HepG2 (cell line): ENCODE data around the gene AFF2.

Experiments used
- ARID2 ChIP-seq: sonication (generic); formaldehyde crosslinking; IDR thresholded peaks from 2 replicates; pipeline ENCODE4 v1.8.1; 2022; ENCODE audit warnings: mild to moderate bottlenecking, missing genetic modification reagents, borderline replicate concordance
- CTCF ChIP-seq: sonication (generic); formaldehyde crosslinking; IDR thresholded peaks from 2 replicates; pipeline ENCODE4 v1.5.0; 2020; ENCODE audit warnings: mild to moderate bottlenecking, missing genetic modification reagents, moderate library complexity
- JUN ChIP-seq: sonication (generic); formaldehyde crosslinking; IDR thresholded peaks from 2 replicates; pipeline ENCODE4 v1.4.0; 2020; ENCODE audit warnings: mild to moderate bottlenecking, missing genetic modification reagents
- NCOR1 ChIP-seq: fragments of 200-600 bp; sonication (generic); IDR thresholded peaks from 2 replicates; pipeline ENCODE4 v1.7.0; 2017; ENCODE audit warnings: antibody characterized with exemption, low read length, borderline replicate concordance
- SOX6 ChIP-seq, 2 experiments: fragments of 450-650 bp in 1 of 2; sonication (generic) in 1 of 2; formaldehyde crosslinking in 1 of 2; IDR thresholded peaks; 2 replicates each; pipeline versions ENCODE4 v1.4.0 to v1.6.1; 2017 to 2020; ENCODE audit warnings: antibody characterized with exemption in 1 of 2, mild to moderate bottlenecking in 1 of 2, missing genetic modification reagents in 1 of 2
- THYN1 ChIP-seq: sonication (generic); formaldehyde crosslinking; IDR thresholded peaks from 2 replicates; pipeline ENCODE4 v1.8.1; 2023; ENCODE audit warnings: low read depth, mild to moderate bottlenecking, moderate library complexity, missing genetic modification reagents, borderline replicate concordance
- ZNF3 ChIP-seq: IDR thresholded peaks from 2 replicates; pipeline ENCODE4 v1.7.0; 2017; ENCODE audit warnings: inconsistent platforms

- TF ChIP-seq ZNF3 (CRISPR knock-in tag): no peak
- TF ChIP-seq SOX6 (IDR thresholded peaks at IDR 0.05): no peak
- no peak for TF ChIP-seq SOX6 (CRISPR knock-in tag; IDR thresholded peaks at IDR 0.05)
- no peak for TF ChIP-seq JUN (CRISPR knock-in tag)
- no peak for TF ChIP-seq THYN1 (CRISPR knock-in tag)
- TF ChIP-seq NCOR1: no peak
- no peak for TF ChIP-seq CTCF (CRISPR knock-in tag)
- TF ChIP-seq ARID2 (CRISPR knock-in tag): no peak
Observed at GRCh38 chrX:148700021-148700420, 199.6 kb downstream of the AFF2 start.
